HUES48 (cell line): Measurements from ENCODE around the gene IFT20.
A peak's percentile ranks its signal among the peaks of the same experiment; 100 is the strongest.

Source experiments
- H3K27ac ChIP-seq: one replicate; pipeline ENCODE4 v1.7.0; 2013; ENCODE audit warnings: low read depth, low read length, inconsistent platforms
- H3K27me3 ChIP-seq: 2 replicates; pipeline ENCODE4 v1.6.1; 2013; ENCODE audit warnings: mild to moderate bottlenecking, low read length; ENCODE audit not compliant: control insufficient read depth, insufficient read depth
- H3K36me3 ChIP-seq: 2 replicates; pipeline ENCODE4 v1.6.1; 2013; ENCODE audit warnings: low read length; ENCODE audit not compliant: control insufficient read depth, insufficient read depth
- H3K4me1 ChIP-seq: 2 replicates; pipeline ENCODE4 v1.6.1; 2013; ENCODE audit warnings: mild to moderate bottlenecking, low read length; ENCODE audit not compliant: control insufficient read depth, insufficient read depth
- H3K4me3 ChIP-seq: 2 replicates; pipeline ENCODE4 v1.5.1; 2013; ENCODE audit warnings: mild to moderate bottlenecking, low read depth, low read length
- H3K9ac ChIP-seq: 2 replicates; pipeline ENCODE4 v1.6.1; 2013; ENCODE audit warnings: mild to moderate bottlenecking, low read depth, low read length, moderate library complexity
- H3K9me3 ChIP-seq: 2 replicates; pipeline ENCODE4 v1.6.1; 2013; ENCODE audit warnings: low read length; ENCODE audit not compliant: control insufficient read depth, insufficient read depth

Gene IFT20

DNA sequence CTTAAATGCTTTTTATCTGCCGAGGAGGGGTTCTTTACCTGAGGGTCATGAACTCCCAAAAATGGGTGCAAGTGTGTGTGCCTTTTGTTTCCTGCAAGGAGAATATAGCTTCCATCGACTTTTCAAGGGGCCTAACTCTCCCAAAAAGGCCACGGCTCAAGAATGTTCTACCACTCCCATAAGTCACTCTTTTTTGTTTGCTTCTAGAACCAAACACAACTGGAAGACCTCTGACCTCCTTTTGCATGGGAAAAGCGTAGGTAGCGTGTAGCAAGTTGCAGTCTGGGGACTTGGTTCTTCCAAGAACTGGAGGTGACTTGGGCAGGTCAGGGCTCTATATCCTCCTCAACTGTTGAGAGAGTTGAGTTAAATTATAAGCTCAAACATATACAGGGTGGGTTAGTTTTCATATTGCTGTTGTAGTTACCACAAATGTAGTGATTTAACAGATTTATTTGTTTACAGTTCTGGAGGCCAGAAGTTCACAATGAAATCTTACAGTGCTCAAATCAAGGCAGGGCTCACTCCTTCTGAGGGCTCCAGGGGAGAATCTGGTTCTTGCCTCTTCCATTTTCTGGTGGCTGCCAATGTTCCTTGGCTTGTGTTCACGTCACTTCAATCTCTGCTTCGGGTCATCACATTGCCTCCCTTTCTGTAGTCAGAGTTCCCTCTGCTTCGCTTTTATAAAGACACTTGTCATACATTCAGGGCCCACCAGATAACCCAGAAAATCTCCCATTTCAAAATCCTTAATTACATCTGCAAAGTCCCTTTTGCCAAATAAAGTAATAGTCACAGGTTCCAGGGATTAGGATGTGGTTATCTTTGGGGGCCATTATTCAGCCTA is 14.8 kb downstream of the IFT20 start:
- no peaks in the 10 kb centered on the region for H3K9me3 ChIP-seq
- H3K9ac ChIP-seq: peak overlapping the region; percentile 79
- peak overlapping the region; percentile 93 for H3K4me3 ChIP-seq
- H3K27ac ChIP-seq: no peak overlapping the region
- H3K4me1 ChIP-seq: peaks cover 28% of the 10 kb centered on the region
- H3K27me3 ChIP-seq: no peaks in the 10 kb centered on the region
- H3K36me3 ChIP-seq: peaks cover 23% of the 10 kb centered on the region

DNA sequence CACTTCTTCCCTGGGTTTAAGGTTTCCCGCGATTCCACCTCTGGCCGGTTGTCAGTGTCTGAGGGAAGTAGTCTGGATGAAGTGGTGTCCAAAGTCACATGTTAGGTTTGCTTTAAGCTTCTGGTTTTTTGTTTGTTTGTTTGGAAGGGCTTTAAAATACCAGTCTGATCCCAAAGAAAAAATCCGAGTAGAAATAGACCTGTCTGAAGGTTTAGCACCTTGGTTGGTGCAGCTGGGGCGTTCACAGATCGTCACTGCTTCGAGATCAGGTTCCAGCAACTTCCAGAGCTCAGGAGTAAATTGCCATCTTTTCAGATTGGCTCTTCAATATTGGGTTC is 15.7 kb downstream of the IFT20 start:
- H3K27me3 ChIP-seq: no peaks in the 10 kb centered on the region
- peak overlapping the region; percentile 93 for H3K4me3 ChIP-seq
- peaks cover 28% of the 10 kb centered on the region for H3K4me1 ChIP-seq
- H3K9me3 ChIP-seq: no peaks in the 10 kb centered on the region
- H3K36me3 ChIP-seq: peaks cover 17% of the 10 kb centered on the region
- H3K9ac ChIP-seq: peak overlapping the region; percentile 79
- H3K27ac ChIP-seq: peak overlapping the region; percentile 82

DNA sequence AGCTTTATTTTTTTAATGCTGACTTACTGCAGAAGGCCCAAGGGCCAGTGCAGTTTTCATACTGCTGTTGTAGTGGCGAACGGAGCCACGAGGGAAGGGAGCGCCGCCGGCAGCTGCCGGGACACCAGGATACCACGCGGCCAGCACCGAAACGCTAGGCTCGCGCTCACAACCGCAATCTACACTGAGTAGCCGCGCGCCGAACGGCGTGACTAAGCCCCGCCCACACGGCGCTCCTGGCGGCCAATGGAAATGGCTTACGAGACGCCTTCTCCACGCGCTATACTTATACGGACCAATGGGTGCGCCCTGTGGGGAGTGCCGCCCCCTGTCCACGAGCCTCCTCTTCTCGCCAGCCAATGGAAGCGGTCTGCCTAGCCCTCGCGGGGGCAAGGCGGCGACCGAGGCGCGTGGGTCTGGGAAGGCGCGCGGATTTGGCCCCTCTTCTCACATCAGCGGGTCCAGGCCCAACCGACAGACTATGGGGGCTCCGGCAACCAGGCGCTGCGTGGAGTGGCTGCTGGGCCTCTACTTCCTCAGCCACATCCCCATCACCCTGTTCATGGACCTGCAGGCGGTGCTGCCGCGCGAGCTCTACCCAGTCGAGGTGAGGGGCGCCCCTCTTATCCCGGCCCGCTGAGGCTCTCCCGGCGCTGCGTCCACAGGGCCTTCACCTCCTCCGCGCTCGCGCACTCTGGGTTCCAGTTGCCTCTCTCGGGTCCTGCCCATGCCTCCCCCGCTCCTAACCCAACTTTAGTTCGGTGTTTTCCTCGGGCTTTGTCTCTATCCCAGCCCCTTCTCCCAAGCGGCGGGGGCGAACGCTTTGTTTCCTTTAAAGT is 16.3 kb downstream of the IFT20 start, which contains the start of gene TMEM97:
Gene TMEM97, plus strand, starts transcription at position 442 of the 839 bp plus-strand sequence. Its CDS starts 40 bp downstream, at position 482.
- Histone ChIP-seq H3K9me3 (no peaks in the 10 kb centered on the region), H3K9ac (peak within 1 kb of the TSS; percentile 79), H3K27ac (peak within 1 kb of the TSS; percentile 82), H3K27me3 (no peaks in the 10 kb centered on the region), H3K4me1 (peaks cover 28% of the 10 kb centered on the region), H3K4me3 (peak within 1 kb of the TSS; percentile 93), H3K36me3 (peaks cover 17% of the 10 kb centered on the region)

DNA sequence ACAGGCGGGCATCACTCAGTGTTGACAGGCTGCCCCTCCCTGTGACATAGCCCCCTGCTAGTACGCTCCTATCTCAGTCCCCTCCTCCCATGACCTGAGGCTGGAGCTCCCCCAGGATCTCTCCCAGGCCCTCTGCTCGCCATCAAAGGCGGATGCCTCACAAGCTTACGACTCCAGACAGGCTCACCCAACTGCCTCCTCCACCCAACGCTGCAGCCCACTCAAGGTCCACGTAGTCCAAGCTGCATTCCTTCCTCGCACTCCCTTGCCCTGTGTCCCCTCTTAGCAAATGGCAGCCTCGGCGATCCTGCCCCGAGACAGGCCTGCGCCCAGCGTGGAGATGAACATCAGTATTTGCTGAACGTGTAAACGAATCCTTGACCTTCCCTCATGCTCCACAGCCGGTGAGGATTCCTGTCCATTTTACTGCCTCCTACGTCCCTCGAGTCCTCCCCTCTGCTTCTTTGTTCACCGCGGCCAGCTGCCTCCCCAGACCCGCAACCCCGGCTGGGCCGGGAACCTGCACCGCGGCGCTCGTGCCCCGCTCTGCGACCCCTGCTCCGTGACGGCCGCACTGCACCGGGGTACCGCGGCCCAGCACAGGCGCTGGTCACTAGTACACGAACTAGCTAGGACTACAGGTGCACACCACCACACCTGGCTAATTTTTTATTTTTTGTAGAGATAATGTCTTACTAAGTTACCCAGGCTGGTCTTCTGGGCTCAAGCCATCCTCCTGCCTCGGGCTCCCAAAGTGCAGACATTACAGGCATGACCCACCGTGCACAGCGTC is 17.1 kb downstream of the IFT20 start:
- H3K9ac ChIP-seq: peak overlapping the region; percentile 79
- H3K36me3 ChIP-seq: peaks cover 17% of the 10 kb centered on the region
- H3K4me1 ChIP-seq: peaks cover 28% of the 10 kb centered on the region
- H3K27me3 ChIP-seq: no peaks in the 10 kb centered on the region
- H3K9me3 ChIP-seq: no peaks in the 10 kb centered on the region
- peak overlapping the region; percentile 93 for H3K4me3 ChIP-seq
- H3K27ac ChIP-seq: peak overlapping the region; percentile 25

DNA sequence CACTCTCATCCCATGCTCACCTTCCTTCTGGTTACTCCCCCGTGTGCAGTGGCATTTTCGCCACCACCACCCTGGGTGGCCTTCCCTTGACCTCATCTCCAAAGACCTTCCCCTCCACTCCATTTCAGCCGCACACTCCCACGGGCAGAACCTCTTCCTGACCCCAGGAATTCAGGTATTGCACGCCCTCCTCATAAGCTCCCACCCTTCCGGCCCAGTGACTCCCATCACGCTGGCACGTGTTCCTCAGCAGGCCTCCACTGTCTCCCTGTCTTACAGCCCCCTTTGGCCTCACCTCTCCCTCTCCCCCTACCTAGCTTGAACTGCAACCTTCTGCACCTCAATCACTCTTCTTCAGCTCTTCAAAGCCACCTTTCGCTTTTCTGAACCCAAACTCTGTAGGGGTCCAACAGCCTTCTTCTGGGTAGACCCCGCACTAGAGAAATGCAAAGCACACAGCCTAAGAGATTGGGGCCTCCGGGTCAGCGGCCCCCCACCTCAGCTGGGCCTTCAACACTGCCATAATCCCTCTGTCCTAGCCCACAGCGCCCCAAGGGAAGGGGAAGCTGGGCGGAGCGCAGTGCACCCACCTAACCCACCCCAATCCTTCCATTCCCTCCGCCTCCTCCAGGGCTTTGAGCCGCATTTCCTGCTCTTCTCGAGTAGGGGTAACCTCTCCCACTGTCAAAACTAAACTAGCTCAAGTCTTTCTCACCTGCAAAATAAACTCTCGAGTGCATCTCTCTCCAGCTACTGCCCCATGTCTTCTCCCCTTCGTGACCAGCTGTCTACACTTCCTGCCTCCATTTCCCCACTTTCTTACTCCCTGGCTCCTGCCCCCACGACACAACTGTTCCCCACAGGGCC is 17.9 kb downstream of the IFT20 start:
- no peak overlapping the region for H3K9ac ChIP-seq
- H3K27me3 ChIP-seq: no peaks in the 10 kb centered on the region
- no peak overlapping the region for H3K27ac ChIP-seq
- peak overlapping the region; percentile 93; the same call in 1 of the 2 replicates for H3K4me3 ChIP-seq
- no peaks in the 10 kb centered on the region for H3K9me3 ChIP-seq
- H3K4me1 ChIP-seq: peaks cover 25% of the 10 kb centered on the region
- H3K36me3 ChIP-seq: peaks cover 13% of the 10 kb centered on the region

DNA sequence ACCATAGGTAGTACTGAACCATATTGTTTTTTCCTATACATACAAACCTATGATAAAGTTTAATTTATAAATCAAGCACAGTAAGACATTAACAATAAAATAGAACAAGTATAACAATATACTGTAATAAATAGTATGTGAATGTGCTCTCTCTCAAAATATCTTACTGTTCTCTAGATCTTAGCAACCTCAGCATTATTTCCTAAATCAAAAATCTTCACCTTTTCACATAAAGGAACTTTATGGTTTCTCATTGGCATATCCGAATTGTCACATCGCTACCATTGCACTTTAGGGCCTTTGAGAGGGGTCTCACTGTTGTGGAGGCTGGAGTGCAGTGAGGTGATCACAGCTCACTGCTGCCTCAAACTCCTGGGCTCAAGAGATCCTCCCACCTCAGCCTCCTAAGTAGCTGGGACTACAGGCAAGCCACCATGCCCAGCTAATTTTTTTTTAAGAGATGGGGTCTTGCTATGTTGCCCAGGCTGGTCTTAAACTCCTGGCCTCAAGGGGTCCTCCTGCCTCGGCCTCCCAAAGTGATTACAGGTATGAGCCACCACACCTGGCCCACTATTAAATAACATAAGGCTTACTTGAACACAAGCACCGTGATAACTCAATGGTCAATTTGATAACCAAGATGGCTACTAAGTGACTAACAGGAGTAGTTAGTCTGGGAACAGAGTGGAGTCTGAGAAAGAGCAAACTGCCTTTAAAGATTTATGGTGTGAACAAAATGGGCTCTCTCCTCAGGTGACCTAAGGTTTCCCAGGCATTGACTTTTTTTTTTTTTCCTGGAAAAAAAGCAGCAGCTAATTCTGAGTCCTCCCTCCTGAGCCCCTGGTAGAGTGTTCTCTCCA is 19.2 kb downstream of the IFT20 start:
- no peak overlapping the region for H3K9ac ChIP-seq
- H3K27me3 ChIP-seq: no peaks in the 10 kb centered on the region
- no peak overlapping the region for H3K27ac ChIP-seq
- peaks cover 10% of the 10 kb centered on the region for H3K36me3 ChIP-seq
- H3K9me3 ChIP-seq: no peaks in the 10 kb centered on the region
- H3K4me3 ChIP-seq: no peak overlapping the region
- peaks cover 23% of the 10 kb centered on the region for H3K4me1 ChIP-seq

DNA sequence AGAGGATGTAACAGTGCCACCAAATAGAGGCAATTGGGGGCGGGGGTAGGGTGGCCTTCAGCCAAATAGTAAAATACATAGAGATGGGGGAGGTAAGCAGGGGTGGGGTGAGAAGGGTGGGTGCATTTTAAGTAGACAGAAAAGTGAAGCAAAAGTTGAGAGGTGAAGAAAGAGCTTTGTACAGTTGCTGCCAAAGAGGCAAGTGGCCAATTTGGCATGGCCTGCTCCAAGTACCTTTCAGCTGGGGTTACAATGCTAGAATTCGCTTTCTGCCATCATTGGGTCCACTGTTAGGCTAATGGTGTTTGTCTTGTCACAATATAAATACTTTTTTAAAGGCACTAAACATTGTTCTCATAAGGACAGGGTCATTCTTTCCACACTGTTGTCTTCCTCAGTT is 21.4 kb downstream of the IFT20 start:
- H3K27me3 ChIP-seq: no peaks in the 10 kb centered on the region
- H3K9me3 ChIP-seq: no peaks in the 10 kb centered on the region
- H3K9ac ChIP-seq: no peak overlapping the region
- H3K4me1 ChIP-seq: peaks cover 14% of the 10 kb centered on the region
- no peaks in the 10 kb centered on the region for H3K36me3 ChIP-seq
- no peak overlapping the region for H3K4me3 ChIP-seq
- no peak overlapping the region for H3K27ac ChIP-seq

DNA sequence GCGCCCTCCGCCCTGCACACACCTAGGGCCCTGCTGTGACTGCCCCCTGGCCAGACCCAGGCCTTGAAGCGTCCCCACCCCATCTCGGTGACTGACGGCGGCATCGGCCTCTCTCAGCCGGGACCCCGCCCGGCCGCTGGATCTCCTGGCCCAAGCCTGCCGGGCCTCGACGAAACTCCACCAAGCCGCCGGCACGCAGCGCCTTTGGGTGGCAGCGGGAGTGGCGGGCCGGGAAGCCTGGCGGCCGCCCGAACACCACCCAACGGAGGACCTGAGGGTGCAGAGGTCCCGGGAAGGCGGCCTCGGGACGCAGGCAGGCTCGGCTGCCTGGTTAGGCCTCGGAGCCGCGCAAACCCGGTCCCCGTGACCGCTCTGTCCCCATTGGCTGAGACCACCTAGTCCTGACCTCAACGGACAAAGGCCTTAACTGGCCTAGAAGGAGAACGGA is 28.3 kb downstream of the IFT20 start:
- Histone ChIP-seq H3K36me3 (no peaks in the 10 kb centered on the region), H3K9ac (no peak overlapping the region), H3K27ac (no peak overlapping the region), H3K4me3 (no peak overlapping the region), H3K4me1 (no peaks in the 10 kb centered on the region), H3K9me3 (no peaks in the 10 kb centered on the region), H3K27me3 (no peaks in the 10 kb centered on the region)

DNA sequence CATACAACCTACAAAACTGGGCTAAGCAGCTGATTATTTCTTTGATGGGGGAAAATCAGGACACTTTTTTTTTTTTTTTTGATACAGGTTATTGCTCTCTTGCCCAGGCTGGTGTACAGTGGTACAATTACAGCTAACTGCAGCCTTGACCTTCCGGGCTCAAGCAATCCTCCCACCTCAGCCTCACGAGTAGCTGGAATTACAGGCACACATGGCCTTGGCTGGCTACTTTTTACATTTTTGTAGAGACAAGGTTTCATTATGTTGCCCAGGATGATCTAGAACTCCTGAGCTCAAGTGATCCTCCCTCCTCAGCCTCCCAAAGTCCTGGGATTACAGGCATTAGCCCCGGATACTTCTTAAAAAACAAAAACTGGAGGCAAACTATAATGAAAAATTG is 36.8 kb downstream of the IFT20 start:
- no peaks in the 10 kb centered on the region for H3K36me3 ChIP-seq
- no peak overlapping the region for H3K4me3 ChIP-seq
- no peaks in the 10 kb centered on the region for H3K27me3 ChIP-seq
- H3K27ac ChIP-seq: no peak overlapping the region
- no peaks in the 10 kb centered on the region for H3K4me1 ChIP-seq
- H3K9ac ChIP-seq: no peak overlapping the region
- H3K9me3 ChIP-seq: no peaks in the 10 kb centered on the region
